Right ventricle myocardium inferior (tissue), 1 donor: ENCODE measurements around the gene GRID1. TPM values are rescaled to one million over a fixed set of nuclear protein-coding genes. Genes with fewer than 3 reads are reported as not detected.

Source experiments
- ATAC-seq: fragments of 200-7000 bp; cut with Tn5 transposase; one replicate; pipeline ENCODE4 v1.9.1; 2020; ENCODE audit warnings: mild to moderate bottlenecking, moderate library complexity
- DNase-seq: peaks from one replicate; pipeline ENCODE4 v3.0.0; 2021; ENCODE audit errors: missing footprints
- intact Hi-C: fragments of 100-400 bp; cut with DNase I; formaldehyde crosslinking; loops from one replicate; pipeline ENCODE4 v1.11.0; 2022
- total RNA-seq: library from RNA; stranded (reverse); fragmentation: NEBNext Ultra II Directional; extraction: Animal tissue kit (Norgen Biotek cat#: 25700); gene quantifications from one replicate; pipeline ENCODE4 v1.2.1, GENCODE V29; 2021
- donor health status: DM: no; HTN: yes; CAD: no; lungs with severe emphysema.

GRID1 gene
- total RNA-seq, 1 donor from 2014 or later = 1.3 TPM

GRCh38 chr10:86373251-86373650, 6.7 kb upstream of the GRID1 start:
- intact Hi-C loops = loop anchor here (5.0 to 10.0 kb wide), 2 partner anchors 586 to 1828 kb away; no protein-coding TSS in a partner anchor
- DNase-seq (no peak), ATAC-seq (no peak)

GRCh38 chr10:86372784-86373239, 6.2 kb upstream of the GRID1 start:
- DNase-seq = no peak
- ATAC-seq = no peak
- intact Hi-C loops = loop anchor here (5.0 to 10.0 kb wide), 2 partner anchors 586 to 1828 kb away; no protein-coding TSS in a partner anchor

GRCh38 chr10:86372119-86372783, 5.7 kb upstream of the GRID1 start:
- intact Hi-C loops = loop anchor here (5.0 to 10.0 kb wide), 2 partner anchors 585 to 1827 kb away; no protein-coding TSS in a partner anchor
- no peak for DNase-seq
- no peak for ATAC-seq

- no peak for ATAC-seq
- intact Hi-C loops = loop anchor here (5.0 to 10.0 kb wide), 2 partner anchors 584 to 1827 kb away; no protein-coding TSS in a partner anchor
- no peak for DNase-seq
Observed at GRCh38 chr10:86371691-86372090, 5.1 kb upstream of the GRID1 start.

- intact Hi-C loops = loop anchor here (5.0 to 10.0 kb wide), 2 partner anchors 584 to 1826 kb away; no protein-coding TSS in a partner anchor
- no peak for ATAC-seq
- no peak for DNase-seq
Observed at GRCh38 chr10:86371116-86371515, 4.5 kb upstream of the GRID1 start.

GRCh38 chr10:86370006-86370585, 3.5 kb upstream of the GRID1 start:
- ATAC-seq (no peak), DNase-seq (no peak)
- intact Hi-C loops = loop anchor here (5.0 to 10.0 kb wide), 2 partner anchors 583 to 1825 kb away; no protein-coding TSS in a partner anchor

GRCh38 chr10:86368987-86369386, 2.4 kb upstream of the GRID1 start:
- DNase-seq (no peak), ATAC-seq (no peak)
- intact Hi-C loops = loop anchor here (10.0 kb wide), 2 partner anchors 264 to 344 kb away; no protein-coding TSS in a partner anchor

GRCh38 chr10:86368046-86368445, 1.5 kb upstream of the GRID1 start:
- no peak for ATAC-seq
- intact Hi-C loops = loop anchor here (10.0 kb wide), 2 partner anchors 263 to 343 kb away; no protein-coding TSS in a partner anchor
- DNase-seq = no peak

GRCh38 chr10:86367152-86367951, 757 bp upstream of the GRID1 start:
- intact Hi-C loops = loop anchor here (10.0 kb wide), 2 partner anchors 263 to 343 kb away; no protein-coding TSS in a partner anchor
- DNase-seq (no peak), ATAC-seq (no peak)

GRCh38 chr10:86366902-86367151, 232 bp upstream of the GRID1 start:
- ATAC-seq (peak; percentile 38), DNase-seq (no peak)
- intact Hi-C loops = loop anchor here (10.0 kb wide), 2 partner anchors 262 to 342 kb away; no protein-coding TSS in a partner anchor

- intact Hi-C loops = loop anchor here (10.0 kb wide), 2 partner anchors 261 to 341 kb away; no protein-coding TSS in a partner anchor
- no peak for ATAC-seq
- no peak for DNase-seq
Observed at GRCh38 chr10:86365346-86366032, 1.1 kb downstream of the GRID1 start.

GRCh38 chr10:86364491-86365345, 1.9 kb downstream of the GRID1 start:
- DNase-seq (no peak), ATAC-seq (no peak)
- intact Hi-C loops = loop anchor here (10.0 kb wide), 2 partner anchors 260 to 340 kb away; no protein-coding TSS in a partner anchor

- no peak for ATAC-seq
- no peak for DNase-seq
- intact Hi-C loops = loop anchor here (10.0 kb wide), 2 partner anchors 259 to 339 kb away; no protein-coding TSS in a partner anchor
Observed at GRCh38 chr10:86363833-86364490, 2.6 kb downstream of the GRID1 start.

GRCh38 chr10:86363184-86363832, 3.3 kb downstream of the GRID1 start:
- peak; percentile 60 for ATAC-seq
- intact Hi-C loops = loop anchor here (10.0 kb wide), 2 partner anchors 259 to 339 kb away; no protein-coding TSS in a partner anchor
- DNase-seq = no peak

- ATAC-seq (no peak), DNase-seq (no peak)
- intact Hi-C loops = loop anchor here (10.0 kb wide), 2 partner anchors 258 to 338 kb away; no protein-coding TSS in a partner anchor
Observed at GRCh38 chr10:86362586-86363183, 3.9 kb downstream of the GRID1 start.

- no peak for ATAC-seq
- intact Hi-C loops = loop anchor here (10.0 kb wide), 2 partner anchors 257 to 337 kb away; no protein-coding TSS in a partner anchor
- DNase-seq = no peak
Observed at GRCh38 chr10:86362129-86362527, 4.5 kb downstream of the GRID1 start.
